ENCODE measurements around the gene PLEKHF1. TPM values are rescaled to one million over a fixed set of nuclear protein-coding genes. Genes with fewer than 3 reads are reported as not detected.

The PLEKHF1 gene
- total RNA-seq, 1 donor from 2014 or later, result 0.92 TPM

DNA sequence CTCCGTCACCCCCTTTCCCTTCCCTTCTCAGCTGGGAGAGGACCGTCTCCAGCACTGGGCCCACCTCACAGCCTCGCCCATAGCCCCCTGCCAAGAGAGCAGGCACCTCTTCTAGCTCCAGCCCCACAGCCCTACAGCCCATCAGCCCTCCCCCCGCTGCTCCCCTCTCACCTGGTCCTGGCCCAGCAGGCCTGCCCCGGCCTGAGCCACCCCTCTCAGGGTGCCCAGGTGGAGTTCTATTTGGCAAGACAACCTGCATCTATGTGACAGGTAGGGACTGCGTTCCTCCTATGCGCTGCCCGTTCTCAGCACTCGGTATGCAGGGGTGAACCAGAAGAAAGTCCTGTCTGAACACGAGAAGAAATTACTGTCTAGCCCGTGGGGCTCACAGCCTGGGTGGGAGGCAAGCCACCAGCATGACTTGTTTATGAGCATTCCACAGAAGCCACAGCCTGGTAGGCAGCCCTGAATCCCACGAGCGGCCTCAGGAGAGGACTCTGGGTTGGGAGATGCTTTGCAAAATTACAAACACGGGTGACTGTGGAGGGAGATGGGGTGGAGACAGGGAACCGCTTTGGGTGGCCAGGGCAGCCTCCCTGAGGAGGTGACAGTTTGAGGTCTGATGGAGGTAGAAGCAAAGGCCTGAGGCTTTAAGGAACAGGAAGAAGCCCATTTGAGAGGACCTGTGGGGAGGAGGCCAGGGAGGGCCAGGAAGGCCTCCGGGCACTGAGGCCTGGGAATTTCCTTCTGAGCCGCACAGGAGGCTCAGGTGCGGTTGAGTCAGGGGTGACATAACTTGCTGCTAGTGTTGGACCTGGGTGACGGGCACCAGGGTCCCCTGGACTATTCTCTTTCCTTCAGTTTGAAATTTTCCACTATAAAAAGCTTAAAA, 1.2 kb upstream of the PLEKHF1 start:
- H3K4me3 Mint-ChIP-seq, result peak overlapping the region; percentile 63
- peaks cover 45% of the 10 kb centered on the region for H3K4me1 Mint-ChIP-seq
- TF ChIP-seq, protein P1, sequence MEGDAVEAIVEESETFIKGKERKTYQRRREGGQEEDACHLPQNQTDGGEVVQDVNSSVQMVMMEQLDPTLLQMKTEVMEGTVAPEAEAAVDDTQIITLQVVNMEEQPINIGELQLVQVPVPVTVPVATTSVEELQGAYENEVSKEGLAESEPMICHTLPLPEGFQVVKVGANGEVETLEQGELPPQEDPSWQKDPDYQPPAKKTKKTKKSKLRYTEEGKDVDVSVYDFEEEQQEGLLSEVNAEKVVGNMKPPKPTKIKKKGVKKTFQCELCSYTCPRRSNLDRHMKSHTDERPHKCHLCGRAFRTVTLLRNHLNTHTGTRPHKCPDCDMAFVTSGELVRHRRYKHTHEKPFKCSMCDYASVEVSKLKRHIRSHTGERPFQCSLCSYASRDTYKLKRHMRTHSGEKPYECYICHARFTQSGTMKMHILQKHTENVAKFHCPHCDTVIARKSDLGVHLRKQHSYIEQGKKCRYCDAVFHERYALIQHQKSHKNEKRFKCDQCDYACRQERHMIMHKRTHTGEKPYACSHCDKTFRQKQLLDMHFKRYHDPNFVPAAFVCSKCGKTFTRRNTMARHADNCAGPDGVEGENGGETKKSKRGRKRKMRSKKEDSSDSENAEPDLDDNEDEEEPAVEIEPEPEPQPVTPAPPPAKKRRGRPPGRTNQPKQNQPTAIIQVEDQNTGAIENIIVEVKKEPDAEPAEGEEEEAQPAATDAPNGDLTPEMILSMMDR (IDR thresholded peaks at IDR 0.05; ENCODE audit: unreplicated experiment), result no peak
- no peaks in the 10 kb centered on the region for H3K36me3 Mint-ChIP-seq
- no peaks in the 10 kb centered on the region for H3K9me3 Mint-ChIP-seq
- no peak for DNase-seq (ENCODE audit: low spot score in 2 of 2, unreplicated experiment in 2 of 2)
- H3K27me3 Mint-ChIP-seq (ENCODE audit: low read depth), result peaks cover 23% of the 10 kb centered on the region
- H3K27ac Mint-ChIP-seq, result peak overlapping the region; percentile 6

DNA sequence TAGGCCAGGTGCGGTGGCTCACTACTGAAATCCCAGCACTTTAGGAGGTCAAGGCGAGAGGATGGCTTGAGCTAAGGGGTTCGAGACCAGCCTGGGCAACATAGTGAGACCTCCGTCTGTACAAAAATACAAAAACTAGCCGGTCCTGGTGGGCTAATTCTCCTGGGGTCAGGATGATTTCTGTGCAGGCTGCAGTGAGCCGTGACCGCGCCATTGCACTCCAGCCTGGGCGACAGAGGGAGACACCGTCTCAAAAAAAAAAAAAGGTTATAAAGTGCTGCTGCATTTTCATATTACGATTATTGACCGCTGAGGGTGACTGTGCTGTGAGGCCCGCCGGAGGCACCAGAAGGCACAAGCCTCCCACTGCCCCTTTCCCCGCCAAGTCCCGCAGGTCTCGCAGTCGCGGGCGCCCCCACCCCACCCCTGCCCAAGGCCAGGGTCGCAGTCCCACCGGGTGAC, 477 bp upstream of the PLEKHF1 start:
- H3K36me3 Mint-ChIP-seq, result no peaks in the 10 kb centered on the region
- no peak overlapping the region for H3K27ac Mint-ChIP-seq
- H3K27me3 Mint-ChIP-seq (ENCODE audit: low read depth), result peaks cover 25% of the 10 kb centered on the region
- peaks cover 45% of the 10 kb centered on the region for H3K4me1 Mint-ChIP-seq
- H3K9me3 Mint-ChIP-seq, result no peaks in the 10 kb centered on the region
- DNase-seq (ENCODE audit: low spot score in 2 of 2, unreplicated experiment in 2 of 2), result no peak
- TF ChIP-seq, protein P1 (IDR thresholded peaks at IDR 0.05; ENCODE audit: unreplicated experiment), result no peak
- peak overlapping the region; percentile 63 for H3K4me3 Mint-ChIP-seq

- no peak overlapping the region for H3K27ac Mint-ChIP-seq
- peaks cover 40% of the 10 kb centered on the region for H3K4me1 Mint-ChIP-seq
- H3K36me3 Mint-ChIP-seq, result no peaks in the 10 kb centered on the region
Observed at GRCh38 chr19:29665826-29666577, 741 bp downstream of the PLEKHF1 start.

DNA sequence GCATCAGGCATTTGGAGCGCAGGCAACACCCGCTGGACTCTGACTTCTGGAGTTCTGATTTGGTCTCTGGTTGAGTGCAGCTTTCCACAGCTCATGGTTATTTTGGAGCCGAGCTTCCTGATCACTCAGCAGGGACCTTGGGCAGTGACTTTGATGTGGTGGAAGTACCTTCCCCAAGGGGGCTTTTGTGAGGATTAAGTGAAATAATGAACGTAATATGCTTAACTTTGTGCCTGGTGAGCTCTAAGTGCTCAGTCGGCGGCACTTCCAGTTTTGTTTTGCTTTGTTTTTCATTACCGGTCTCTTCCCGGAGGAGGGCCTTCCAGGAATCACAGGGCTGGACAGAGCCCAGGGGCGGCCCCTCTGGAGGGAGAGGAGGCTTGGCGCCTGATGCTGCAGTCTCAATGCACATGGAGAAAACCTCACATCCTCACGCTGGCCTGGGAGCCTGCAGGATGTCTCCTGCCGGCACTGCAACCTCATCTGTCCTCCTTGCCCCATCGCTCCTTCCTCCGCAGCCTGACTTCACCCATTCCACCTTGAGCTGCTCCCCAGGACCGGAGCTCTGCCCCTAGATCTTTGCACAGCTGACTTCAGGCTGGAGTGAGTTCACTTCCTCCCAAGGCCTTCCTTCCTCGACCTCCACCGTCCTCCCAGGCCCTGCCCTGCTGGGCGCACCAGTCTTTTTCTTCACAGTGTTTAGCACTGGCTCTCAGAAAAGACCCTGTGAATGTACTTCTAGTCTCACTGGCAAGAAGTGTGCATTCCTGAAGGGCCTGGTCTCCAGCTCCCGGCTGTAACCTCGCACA, 1.5 kb downstream of the PLEKHF1 start:
- TF ChIP-seq, protein P1 (IDR thresholded peaks at IDR 0.05; ENCODE audit: unreplicated experiment), result no peak
- Mint-ChIP-seq H3K27me3 (ENCODE audit: low read depth) (peaks cover 25% of the 10 kb centered on the region), H3K4me3 (peak overlapping the region; percentile 61), H3K36me3 (no peaks in the 10 kb centered on the region), H3K9me3 (no peaks in the 10 kb centered on the region), H3K27ac (peak overlapping the region; percentile 70), H3K4me1 (peaks cover 40% of the 10 kb centered on the region)
- peak in 1 of 2 experiments; percentile 64 for DNase-seq (ENCODE audit: low spot score in 2 of 2, unreplicated experiment in 2 of 2)

More at GRCh38 chr19:29665826-29666577, 741 bp downstream of the PLEKHF1 start:
- no peak for DNase-seq (ENCODE audit: low spot score in 2 of 2, unreplicated experiment in 2 of 2)
- Mint-ChIP-seq H3K9me3 (no peaks in the 10 kb centered on the region), H3K27me3 (ENCODE audit: low read depth) (peaks cover 25% of the 10 kb centered on the region), H3K4me3 (peak overlapping the region; percentile 61)
- TF ChIP-seq, protein P1 (IDR thresholded peaks at IDR 0.05; ENCODE audit: unreplicated experiment), result no peak

GRCh38 chr19:29667387-29667783, 2.1 kb downstream of the PLEKHF1 start:
- peaks cover 25% of the 10 kb centered on the region for H3K27me3 Mint-ChIP-seq (ENCODE audit: low read depth)

More at GRCh38 chr19:29667387-29667783, 2.1 kb downstream of the PLEKHF1 start:
- no peak for DNase-seq (ENCODE audit: low spot score in 2 of 2, unreplicated experiment in 2 of 2)
- H3K4me3 Mint-ChIP-seq, result no peak overlapping the region
- no peaks in the 10 kb centered on the region for H3K36me3 Mint-ChIP-seq
- no peak overlapping the region for H3K27ac Mint-ChIP-seq
- H3K9me3 Mint-ChIP-seq, result no peaks in the 10 kb centered on the region
- H3K4me1 Mint-ChIP-seq, result peaks cover 36% of the 10 kb centered on the region
- TF ChIP-seq, protein P1 (IDR thresholded peaks at IDR 0.05; ENCODE audit: unreplicated experiment), result no peak

Measured in mesothelial cell of epicardium (in vitro differentiated cells).